HG02798 (cell line): ENCODE measurements around the gene NINL.
"Not testable (repeated sequence)": the region's sequence is repeated elsewhere in the genome, so short reads cannot be mapped to it uniquely, and the experiment has no call there.

Experiments used
- ATAC-seq: cut with Tn5 transposase; IDR thresholded peaks from one replicate; pipeline ENCODE4 v1.9.1; 2021; ENCODE audit warnings: mild to moderate bottlenecking; ENCODE audit not compliant: unreplicated experiment, poor library complexity

Gene NINL

GRCh38 chr20:25584905-25585704, at the start of gene NINL:
NINL (minus strand) TSS chr20:25585531; CDS start chr20:25526587, 58,944 bp downstream.
- ATAC-seq: peak; percentile 76

- no peak for ATAC-seq
Measured at GRCh38 chr20:25632940-25633790, 47.8 kb upstream of the NINL start.

GRCh38 chr20:25630615-25631014, 45.3 kb upstream of the NINL start:
- not testable (repeated sequence) for ATAC-seq

- no peak for ATAC-seq
Measured at GRCh38 chr20:25629816-25630499, 44.6 kb upstream of the NINL start.

GRCh38 chr20:25626779-25627178, 41.4 kb upstream of the NINL start:
- no peak for ATAC-seq

- no peak for ATAC-seq
Measured at GRCh38 chr20:25624500-25624939, 39.2 kb upstream of the NINL start.

- ATAC-seq: peak; percentile 88
Measured at GRCh38 chr20:25623736-25624499, 38.6 kb upstream of the NINL start, which contains the start of gene NANP. NANP (minus strand) TSS chr20:25624014; CDS start chr20:25623948, 66 bp downstream.

GRCh38 chr20:25623225-25623735, 37.9 kb upstream of the NINL start:
- peak; percentile 23 for ATAC-seq

- no peak for ATAC-seq
Measured at GRCh38 chr20:25622450-25623224, 37.3 kb upstream of the NINL start.

GRCh38 chr20:25622049-25622448, 36.7 kb upstream of the NINL start:
- no peak for ATAC-seq

GRCh38 chr20:25619514-25619913, 34.2 kb upstream of the NINL start:
- ATAC-seq: no peak

- ATAC-seq: no peak
Measured at GRCh38 chr20:25608774-25609173, 23.4 kb upstream of the NINL start.

GRCh38 chr20:25606094-25606695, 20.9 kb upstream of the NINL start:
- no peak for ATAC-seq

GRCh38 chr20:25605148-25605547, 19.8 kb upstream of the NINL start:
- ATAC-seq: no peak

GRCh38 chr20:25604611-25605010, 19.3 kb upstream of the NINL start:
- no peak for ATAC-seq

GRCh38 chr20:25602914-25603309, 17.6 kb upstream of the NINL start:
- not testable (repeated sequence) for ATAC-seq

GRCh38 chr20:25602191-25602913, 17.0 kb upstream of the NINL start:
- not testable (repeated sequence) for ATAC-seq

GRCh38 chr20:25601659-25602058, 16.3 kb upstream of the NINL start:
- ATAC-seq: no peak
